D721Med (cell line): ENCODE measurements around the gene THOC6.
A peak's percentile ranks its signal among the peaks of the same experiment; 100 is the strongest.

ENCODE experiments used
- DNase-seq: peaks from one replicate; pipeline ENCODE4 v3.0.0; 2011; ENCODE audit warnings: low spot score; ENCODE audit not compliant: insufficient read length
- FAIRE-seq: peaks from 2 replicates; lab custom pipeline; 2011; peaks lifted over from hg19 to GRCh38; lab: Jason Lieb, UNC
- TF ChIP-seq, protein P1 (sequence below): IDR thresholded peaks from 2 replicates; pipeline ENCODE4 v1.5.1; 2012; ENCODE audit warnings: mild to moderate bottlenecking, control low read depth; ENCODE audit not compliant: insufficient read depth; ENCODE audit errors: missing control alignments

Gene THOC6

DNA sequence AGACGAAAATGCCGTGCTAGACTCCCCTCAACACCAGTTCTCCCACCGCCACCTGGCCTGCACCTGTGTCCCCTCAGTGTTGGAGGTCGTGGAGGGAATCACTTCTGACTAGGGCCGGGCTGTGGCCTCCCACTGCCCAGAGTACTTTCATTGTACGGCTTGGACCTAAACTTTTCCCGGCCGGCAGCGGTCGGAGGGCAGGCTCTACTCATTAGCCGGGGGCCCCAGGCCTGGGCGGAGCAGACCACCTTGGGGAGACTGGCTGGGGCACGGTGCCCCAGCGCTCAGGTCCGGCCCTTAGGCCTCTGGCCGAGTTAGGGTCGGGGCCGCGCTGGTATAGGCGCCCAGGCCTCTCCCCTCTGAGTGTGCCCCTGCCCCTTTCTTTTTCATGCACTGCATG lies 6.5 kb upstream of the THOC6 start:
- FAIRE-seq (no peak), DNase-seq (no peak)
- TF ChIP-seq, protein P1, sequence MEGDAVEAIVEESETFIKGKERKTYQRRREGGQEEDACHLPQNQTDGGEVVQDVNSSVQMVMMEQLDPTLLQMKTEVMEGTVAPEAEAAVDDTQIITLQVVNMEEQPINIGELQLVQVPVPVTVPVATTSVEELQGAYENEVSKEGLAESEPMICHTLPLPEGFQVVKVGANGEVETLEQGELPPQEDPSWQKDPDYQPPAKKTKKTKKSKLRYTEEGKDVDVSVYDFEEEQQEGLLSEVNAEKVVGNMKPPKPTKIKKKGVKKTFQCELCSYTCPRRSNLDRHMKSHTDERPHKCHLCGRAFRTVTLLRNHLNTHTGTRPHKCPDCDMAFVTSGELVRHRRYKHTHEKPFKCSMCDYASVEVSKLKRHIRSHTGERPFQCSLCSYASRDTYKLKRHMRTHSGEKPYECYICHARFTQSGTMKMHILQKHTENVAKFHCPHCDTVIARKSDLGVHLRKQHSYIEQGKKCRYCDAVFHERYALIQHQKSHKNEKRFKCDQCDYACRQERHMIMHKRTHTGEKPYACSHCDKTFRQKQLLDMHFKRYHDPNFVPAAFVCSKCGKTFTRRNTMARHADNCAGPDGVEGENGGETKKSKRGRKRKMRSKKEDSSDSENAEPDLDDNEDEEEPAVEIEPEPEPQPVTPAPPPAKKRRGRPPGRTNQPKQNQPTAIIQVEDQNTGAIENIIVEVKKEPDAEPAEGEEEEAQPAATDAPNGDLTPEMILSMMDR, result no peak

DNA sequence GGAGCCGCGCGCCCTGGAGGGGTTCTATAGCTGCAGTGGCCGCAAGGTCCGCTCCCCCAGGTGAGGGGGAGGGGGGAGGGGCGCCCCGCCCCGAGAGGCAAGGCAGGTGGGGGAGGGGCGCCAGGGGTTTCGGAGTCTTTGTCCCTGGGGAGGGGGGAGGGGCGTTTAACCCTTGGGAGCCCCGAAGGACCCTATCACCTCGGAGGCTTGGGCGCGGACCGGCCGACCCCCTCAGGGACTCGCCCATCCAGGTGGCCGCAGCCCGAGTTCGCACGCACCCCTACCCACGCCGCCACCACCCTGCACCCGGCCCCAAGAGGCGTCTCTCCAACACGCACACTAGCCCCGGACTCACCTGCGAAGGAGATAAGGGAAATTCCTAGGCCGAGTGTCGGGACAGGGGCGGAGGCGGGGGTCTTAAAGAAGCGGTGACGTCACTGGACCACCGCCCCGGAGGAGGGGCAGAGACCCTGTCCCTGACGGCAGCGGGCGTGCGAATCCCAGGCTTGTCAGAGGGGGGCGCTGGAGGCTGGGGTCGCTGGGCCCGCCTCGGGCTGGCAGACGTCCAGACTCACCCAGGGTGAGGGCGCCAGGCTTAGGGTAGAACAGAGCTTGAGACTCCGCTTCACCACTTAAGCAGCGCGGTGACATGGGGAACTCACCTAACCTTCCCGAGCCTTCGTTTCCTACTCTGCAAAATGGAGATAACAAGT lies 5.9 kb upstream of the THOC6 start, which contains the start of gene CLDN6:
Gene CLDN6, minus strand, starts transcription at position 390 of the 713 bp plus-strand sequence. CDS start 2,162 bp downstream, outside the sequence.
- DNase-seq (no peak), FAIRE-seq (no peak)
- TF ChIP-seq, protein P1, result peak; percentile 32

DNA sequence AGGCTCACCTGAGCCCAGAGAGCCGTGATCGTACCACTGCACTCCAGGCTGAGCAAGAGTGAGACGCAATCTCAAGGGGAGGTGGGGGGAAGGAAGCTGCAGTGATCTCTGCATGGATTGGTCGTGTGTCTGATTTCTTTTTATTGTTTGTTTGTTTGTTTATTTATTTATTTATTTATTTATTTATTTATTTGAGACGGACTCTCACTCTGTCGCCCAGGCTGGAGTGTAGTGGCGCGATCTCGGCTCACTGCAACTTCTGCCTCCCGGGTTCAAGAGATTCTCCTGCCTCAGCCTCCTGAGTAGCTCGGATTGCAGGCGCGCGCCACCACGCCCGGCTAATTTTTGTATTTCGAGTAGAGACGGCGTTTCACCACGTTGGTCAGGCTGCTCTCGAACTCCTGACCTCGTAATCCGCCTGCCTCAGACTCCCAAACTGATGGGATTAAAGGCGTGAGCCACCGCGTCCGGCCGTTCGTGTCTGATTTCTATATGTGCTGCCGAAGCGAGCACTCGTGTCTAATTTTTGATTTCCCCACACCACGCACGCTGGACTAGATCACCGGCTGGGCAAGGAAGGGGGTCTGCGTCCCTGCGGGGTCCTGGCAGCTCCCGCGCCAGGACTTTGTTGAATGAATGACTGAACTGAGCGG lies 4.1 kb upstream of the THOC6 start:
- FAIRE-seq (no peak), DNase-seq (no peak)
- TF ChIP-seq, protein P1, result no peak

DNA sequence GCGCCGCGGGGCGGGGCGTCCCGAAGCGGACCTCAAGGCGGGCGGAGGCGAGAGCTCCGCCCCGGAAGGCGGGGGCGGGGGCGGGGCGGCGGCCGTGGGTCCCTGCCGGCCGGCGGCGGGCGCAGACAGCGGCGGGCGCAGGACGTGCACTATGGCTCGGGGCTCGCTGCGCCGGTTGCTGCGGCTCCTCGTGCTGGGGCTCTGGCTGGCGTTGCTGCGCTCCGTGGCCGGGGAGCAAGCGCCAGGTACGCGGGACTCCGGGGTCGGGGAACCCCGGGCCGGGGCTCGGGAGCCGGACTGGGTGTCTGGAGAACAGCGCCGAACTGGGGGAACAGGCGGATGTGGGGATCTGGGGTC lies 3.6 kb upstream of the THOC6 start, which contains the start of gene TNFRSF12A:
Gene TNFRSF12A, plus strand, starts transcription at position 122 of the 357 bp plus-strand sequence. Its CDS starts 30 bp downstream, at position 152.
- no peak for FAIRE-seq
- DNase-seq, result peak; percentile 91
- TF ChIP-seq, protein P1, result no peak

DNA sequence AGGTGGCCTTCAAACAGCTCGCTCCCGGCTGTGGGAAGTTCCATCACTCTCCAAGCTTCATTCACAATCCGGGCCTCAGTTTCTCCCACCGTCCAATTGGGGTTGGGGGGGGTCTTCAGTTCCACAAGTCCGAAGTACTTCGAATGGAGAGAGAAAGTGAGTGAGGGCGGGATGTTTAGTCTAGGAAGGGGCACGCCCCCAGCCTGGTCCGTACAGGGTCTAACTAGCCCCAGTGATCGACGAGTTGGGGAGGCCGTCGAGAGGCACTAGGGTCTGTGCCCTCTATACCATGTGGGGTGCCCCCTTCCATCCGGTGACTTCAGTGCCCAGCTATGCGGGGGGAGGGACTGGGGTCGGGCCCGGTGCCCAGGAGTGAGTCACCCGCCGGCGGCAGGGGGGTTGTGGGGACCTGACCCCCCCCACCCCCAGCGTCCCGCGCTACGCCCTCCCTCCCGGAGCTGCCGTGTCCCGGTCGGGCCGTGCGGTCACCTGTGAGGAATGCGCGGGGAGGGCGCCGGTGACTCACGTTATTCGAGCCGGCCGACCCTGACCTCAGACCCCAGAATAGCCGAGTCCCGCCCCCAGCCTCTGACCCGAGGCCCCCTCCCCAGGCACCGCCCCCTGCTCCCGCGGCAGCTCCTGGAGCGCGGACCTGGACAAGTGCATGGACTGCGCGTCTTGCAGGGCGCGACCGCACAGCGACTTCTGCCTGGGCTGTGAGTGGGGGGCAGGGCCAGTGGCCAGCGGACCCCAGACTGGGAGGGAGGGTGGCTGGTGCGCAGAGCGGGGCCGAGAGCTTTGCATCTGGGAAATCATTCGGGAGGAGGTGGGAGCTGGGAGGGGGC lies 3.0 kb upstream of the THOC6 start:
- FAIRE-seq, result no peak

DNA sequence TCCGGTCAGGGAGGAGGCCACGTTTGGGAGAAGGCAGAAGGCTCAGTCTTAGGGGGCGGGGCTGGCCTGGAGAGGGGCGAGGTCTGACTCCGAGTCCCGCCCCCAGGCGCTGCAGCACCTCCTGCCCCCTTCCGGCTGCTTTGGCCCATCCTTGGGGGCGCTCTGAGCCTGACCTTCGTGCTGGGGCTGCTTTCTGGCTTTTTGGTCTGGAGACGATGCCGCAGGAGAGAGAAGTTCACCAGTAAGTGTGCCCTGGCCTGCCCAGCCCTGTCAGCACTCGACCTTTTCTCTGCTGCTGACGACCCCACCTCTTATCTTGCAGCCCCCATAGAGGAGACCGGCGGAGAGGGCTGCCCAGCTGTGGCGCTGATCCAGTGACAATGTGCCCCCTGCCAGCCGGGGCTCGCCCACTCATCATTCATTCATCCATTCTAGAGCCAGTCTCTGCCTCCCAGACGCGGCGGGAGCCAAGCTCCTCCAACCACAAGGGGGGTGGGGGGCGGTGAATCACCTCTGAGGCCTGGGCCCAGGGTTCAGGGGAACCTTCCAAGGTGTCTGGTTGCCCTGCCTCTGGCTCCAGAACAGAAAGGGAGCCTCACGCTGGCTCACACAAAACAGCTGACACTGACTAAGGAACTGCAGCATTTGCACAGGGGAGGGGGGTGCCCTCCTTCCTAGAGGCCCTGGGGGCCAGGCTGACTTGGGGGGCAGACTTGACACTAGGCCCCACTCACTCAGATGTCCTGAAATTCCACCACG lies 2.2 kb upstream of the THOC6 start:
- DNase-seq (no peak), FAIRE-seq (no peak)
- TF ChIP-seq, protein P1, result peak; percentile 30

More for the DNA sequence above, 3.0 kb upstream of the THOC6 start:
- TF ChIP-seq, protein P1, result no peak
- DNase-seq, result no peak
